ENCODE measurements around the gene PRKCD.

The PRKCD gene

DNA sequence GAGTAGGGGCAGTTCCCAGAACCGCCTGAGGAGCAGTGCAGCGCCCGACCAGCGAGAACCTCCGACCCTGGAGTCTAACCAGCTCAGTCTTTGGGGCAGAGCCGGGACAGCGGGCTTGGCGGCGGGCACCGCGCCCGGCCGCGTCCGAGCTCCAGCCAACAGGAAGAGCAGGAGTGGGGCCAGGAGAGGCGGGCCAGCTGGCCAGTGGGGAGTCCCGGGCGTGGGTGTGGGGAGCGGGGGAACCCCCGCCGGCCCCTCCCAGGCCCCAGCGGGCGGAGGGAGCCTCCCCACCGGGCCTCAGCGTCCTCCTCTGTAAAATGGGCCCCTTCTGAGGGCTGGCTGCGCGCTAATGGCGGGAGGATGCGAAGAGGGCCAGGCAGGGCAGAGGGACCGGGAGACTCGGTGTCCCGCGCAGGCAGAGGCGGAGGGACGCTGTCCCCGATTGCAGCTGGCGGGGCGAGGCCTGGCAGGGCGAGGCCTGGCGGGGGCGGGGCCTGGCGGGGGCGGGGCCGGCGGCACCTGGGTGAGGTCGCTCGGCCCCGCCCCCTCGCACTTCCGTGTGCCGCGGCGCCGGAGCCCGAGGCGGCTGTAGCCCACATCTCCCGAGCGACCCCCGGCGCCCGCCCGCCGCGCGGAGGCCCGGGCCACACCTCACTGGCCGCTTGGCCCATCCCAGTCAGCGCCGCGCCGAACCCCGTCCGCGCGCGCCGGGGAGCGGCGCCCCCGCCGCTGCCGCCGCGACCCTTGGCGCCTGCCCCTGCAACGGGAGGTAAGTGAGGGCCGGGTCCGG lies at the start of gene PRKCD:
PRKCD (plus strand) TSS at position 550 of the 790 bp plus-strand sequence. CDS start 17,214 bp downstream, outside the sequence.
- DNase-seq (ENCODE audit: low spot score): peak; percentile 91

DNA sequence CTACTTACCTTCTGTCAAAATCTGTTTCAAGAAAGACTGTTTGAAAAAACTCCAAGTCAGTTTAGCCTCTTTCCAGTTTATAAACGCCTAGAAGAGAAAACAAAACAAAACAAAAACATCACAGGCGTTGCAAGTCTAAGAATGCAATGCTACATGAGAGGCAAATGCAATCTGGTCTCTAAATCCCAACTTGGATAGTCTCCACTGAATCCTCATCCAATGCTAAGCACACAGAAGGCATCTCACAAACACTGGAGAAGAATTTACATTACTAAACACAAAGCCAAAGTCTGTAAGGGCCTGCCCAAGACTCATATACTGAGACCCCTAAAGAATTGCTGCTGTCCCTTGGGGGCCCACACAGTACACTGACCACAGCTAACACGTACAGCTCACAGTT lies 49.2 kb upstream of the PRKCD start:
- no peak for DNase-seq (ENCODE audit: low spot score)

DNA sequence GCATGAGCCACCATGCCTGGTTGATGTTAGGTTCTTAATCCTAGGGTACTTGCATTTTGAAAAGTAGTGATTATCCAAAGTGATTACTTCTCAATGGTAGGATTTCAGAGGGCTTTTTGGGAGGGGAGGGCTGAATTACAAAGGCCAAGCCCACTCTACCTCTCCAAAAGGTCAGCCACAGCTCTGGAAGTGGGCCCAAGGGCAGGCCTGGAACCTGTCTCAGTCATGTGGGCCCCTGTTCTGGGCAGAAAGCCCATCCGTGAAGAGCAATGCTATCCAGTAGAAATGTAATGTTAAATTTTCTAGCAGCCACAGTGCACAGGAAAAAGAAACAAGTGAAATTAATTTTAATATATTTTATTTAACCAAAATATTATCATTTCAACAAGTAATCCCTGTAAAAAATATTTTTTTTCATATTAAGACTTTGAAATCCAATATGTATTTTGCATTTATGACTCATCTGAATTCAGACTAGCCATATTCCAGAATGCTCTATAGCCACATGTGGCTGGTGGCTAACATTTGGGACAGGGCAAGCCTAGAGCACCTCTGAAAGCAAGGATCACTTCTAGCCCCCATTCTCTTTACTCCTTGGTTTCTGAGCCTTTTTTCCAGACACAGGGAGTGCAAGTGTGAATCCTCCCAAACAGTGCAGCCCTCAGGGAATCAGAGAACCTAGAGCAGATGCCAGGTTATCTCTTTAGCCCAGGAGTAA lies 47.6 kb upstream of the PRKCD start:
- DNase-seq (ENCODE audit: low spot score): no peak

DNA sequence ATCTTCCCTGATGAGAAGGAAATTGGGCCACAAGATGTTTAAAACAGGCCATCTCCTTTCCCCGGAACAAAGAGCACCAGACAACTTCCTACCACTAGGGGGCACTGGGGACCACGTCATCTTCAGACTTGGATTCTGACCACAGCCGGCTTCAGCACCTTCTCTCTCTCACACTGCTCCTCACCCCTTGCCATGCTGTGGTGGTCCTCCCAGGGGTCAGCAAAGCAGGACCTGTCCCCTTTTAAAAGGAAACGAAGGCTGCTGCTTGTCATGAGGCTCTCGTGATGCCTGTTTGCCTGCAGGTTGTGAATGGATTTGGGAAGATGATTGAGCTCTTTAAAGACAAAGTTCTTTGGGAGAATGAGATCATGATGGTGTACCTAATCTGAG lies 47.0 kb upstream of the PRKCD start:
- DNase-seq (ENCODE audit: low spot score): peak; percentile 93

DNA sequence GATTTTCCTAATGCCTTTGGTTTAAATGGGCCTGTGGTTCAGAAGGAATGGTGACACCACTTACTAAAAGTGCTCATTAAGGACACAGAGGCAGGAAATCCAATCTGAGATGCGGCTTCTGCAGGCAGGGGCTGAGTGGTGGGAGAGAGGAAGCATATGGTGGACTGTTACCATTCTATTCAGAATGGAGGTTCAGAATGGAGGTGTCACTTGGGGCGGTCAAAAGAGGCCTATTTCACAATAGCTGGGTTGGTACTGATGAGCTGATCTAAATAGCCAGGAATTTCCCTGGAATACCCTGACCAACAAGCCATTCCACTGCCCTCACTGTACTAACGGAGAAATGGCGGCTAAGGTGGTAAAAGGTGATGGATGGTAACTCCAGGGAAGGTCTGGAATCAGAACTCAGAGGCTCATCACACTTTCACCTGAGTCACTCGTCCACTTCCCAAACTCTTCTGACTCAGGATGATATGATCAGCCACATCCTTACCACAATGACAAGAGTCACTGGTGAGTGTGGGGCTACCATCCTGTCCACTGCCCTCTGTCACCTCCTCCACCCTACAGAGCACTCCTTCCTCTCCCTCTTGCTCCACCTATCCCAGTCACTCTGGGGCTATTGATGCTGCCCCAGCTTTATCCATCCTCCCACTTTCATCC lies 46.5 kb upstream of the PRKCD start:
- DNase-seq (ENCODE audit: low spot score): no peak

DNA sequence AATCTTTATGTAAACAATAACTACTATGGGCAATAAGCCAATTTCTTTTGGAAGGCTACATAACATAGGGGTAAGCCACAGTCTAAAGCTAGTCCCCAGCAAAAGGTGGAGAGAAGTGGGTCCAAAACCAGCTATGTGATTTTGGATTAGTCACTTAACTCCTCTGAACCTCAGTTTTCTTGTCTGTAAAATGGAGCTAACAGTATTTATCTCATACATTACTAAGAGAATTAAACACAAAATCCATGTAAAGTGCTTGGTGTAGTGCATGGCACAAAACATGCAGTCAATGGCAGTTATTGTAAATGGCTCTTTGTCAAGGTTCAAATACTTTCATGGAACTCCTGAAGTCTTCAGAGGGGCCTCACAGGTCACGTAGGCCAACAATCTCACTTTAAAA lies 44.1 kb upstream of the PRKCD start:
- no peak for DNase-seq (ENCODE audit: low spot score)

DNA sequence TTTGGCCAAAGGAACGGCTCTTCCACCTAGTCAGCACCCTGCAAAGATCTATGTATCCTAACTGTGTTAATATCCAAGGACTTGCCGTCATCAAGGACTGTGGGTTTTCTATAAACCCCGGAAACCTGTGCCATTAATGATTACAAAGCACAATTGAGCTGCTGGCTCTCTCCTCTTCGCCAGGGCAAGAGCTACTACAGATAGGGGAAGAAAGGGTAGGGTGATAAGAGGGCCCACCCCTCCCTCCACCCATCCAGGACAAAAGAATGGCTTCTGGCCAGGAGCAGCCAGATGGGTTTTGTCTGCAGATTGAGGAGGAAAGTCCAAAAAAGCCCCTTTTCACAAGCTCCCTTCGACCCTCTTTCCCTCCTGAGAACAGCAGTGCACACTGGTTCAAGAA lies 40.7 kb upstream of the PRKCD start:
- DNase-seq (ENCODE audit: low spot score): no peak

DNA sequence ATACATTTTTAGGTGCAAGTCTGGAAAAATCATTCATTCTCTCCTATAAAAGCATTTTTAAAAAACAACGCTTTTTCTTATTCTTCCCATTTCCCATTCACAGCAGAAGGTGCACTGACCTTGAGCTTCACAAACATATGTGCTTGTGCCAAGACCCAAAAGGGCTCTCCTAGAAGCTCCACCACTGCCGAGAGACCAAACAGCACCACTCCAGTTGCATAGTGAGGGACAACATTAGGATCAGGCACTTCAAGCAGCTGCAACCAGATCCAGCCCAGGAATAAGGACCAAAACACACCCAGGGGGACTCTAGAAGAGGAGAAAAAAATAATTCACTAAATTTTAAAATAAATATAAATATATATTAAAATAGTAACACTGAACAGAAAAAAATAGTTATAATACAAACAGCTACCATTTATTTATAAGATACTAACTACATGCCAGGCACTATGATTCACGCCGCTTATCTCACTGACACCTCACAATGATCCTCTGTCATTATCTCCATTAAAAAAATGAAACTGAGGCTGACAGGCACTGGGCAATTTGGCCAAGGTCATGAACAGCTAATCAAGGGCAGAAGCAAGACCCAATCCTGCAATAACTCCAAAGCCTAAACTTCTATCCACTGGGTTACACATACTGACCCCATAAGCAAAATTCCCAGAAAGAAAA lies 38.6 kb upstream of the PRKCD start:
- DNase-seq (ENCODE audit: low spot score): no peak

DNA sequence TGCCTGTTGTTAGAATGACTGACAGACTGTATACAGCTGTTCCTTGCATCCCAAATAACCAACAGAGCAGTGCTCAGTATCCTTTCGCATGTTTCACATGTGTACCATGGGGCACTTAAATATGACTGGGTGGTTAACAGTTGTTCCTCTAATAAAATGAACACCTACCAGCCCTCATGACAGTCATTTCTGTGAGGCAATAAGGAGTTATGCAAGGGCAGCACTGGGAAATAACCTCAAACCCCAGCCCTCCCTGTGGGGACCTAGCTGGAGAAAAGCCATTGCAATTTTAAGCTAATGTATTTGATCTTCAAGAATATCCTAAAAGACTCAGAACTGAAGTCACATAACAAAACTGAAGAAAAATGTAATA lies 38.1 kb upstream of the PRKCD start:
- DNase-seq (ENCODE audit: low spot score): no peak

DNA sequence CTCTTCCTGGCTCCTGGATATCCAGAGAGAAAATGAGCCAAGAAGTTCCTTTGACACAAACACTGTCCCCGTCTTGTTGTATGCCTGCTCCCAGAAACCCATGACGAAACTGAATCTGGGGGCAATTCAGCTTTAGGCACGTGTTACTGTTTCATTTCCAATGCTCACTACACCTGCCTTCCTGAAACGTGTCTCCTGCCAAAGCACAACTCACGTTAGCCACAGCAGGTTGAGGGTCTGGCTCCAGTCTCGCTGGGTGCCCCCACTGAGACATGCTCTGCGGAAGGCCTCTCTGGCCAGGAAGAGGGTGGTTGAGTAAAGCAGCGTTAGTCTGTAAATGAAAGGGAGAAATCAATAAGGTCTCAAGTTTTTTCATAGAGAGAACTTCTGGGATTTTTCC lies 37.5 kb upstream of the PRKCD start:
- no peak for DNase-seq (ENCODE audit: low spot score)

DNA sequence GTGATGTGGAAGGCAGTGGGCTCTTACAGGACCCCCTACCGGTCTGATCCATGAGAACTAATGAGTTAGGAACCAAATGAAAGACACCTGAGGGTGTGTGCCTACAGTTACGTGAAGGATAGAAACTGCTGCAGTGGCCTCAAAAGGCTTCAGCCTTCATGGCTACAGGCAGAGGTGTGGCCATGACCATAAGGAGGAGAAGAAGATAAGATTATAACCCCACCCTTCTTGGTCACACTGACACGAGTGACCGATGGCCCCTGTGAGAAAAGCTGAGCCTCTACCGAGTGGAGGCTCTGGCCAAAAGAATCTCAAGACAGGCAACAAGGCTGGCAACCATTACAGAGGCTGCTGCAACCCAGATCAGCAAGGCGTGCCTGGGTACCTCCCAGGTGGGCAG lies 37.1 kb upstream of the PRKCD start:
- DNase-seq (ENCODE audit: low spot score): no peak

DNA sequence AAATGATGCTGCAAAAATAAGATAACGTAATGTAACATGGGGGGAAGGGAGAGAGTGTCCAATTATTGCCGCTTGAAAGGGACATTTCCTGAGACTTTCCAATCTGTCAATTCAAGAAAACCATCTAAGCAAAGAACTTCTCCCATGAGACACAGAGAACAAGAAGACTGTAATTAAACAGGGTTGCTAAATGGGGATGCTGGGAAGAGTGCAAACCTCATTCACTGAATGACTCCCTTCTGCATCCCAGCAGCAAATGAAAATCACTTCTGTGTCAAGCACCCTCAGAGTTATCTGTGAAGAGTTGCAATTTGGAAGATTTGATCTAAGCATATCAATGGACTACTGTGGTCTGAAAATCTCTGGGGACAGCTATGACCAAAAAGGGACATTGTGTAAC lies 34.4 kb upstream of the PRKCD start:
- no peak for DNase-seq (ENCODE audit: low spot score)

DNA sequence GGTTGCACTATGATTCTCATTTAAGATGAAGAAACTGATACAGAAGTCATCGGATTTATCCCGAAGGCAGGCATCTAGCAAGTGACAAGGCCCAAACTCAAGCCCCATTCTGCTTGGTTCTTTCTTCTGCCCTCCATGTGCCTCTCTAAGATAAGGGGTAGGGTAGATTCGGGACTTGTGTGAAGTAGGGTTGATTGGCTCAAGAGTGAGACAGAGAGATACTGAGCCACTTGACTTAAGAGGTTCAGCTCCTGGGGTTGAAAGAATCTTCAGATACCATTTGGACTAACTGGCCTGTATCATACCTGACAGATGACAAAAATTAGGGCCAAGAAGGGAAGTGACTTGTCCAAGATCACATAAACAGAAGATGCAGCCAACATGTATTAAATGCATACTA lies 31.7 kb upstream of the PRKCD start:
- no peak for DNase-seq (ENCODE audit: low spot score)

DNA sequence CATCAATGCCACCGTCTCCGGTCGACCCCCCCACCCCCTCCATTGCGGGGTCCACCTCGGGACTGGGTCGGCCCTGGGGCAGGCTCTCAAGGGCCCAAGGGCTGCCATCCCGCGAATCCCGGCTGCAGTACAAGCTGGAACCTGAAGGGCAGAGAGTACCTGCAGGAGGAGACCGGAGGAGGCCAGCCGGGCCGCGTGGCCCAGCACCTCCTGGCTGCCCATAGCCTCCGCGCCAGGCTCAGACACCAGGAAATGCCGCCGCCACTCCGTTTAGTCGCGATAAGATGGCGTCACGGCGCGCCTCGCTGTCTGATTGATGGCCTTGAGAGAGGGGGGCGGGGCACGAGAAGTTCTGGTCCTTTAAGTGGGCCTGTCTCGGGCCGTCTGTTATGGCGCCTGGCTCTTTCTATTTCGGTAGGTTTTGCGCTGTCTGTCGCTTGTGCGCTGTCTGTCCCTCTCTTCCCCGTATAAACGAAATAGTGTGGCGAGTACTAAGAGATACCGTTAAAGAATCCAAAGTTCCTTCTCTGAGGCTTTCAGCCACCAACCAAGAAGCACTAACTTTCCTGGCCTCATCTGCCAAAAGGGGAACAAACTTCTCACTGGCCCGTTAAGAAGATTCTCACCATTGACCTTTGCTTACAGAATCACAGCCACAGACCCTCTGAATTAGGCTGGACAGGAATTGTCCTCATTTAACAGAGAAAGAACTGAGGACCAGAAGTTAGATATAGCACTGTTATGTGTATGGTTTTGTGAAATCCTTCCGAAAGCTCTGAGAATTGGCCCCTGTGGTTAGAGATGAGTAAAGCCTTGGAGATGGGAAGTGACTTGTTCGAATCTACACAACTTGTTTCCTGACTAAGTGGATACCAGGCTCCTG lies 30.6 kb upstream of the PRKCD start, which contains the start of gene RFT1:
RFT1 (minus strand) TSS at position 257 of the 883 bp plus-strand sequence; CDS start at position 222, 35 bp downstream.
- peak; percentile 91 for DNase-seq (ENCODE audit: low spot score)

DNA sequence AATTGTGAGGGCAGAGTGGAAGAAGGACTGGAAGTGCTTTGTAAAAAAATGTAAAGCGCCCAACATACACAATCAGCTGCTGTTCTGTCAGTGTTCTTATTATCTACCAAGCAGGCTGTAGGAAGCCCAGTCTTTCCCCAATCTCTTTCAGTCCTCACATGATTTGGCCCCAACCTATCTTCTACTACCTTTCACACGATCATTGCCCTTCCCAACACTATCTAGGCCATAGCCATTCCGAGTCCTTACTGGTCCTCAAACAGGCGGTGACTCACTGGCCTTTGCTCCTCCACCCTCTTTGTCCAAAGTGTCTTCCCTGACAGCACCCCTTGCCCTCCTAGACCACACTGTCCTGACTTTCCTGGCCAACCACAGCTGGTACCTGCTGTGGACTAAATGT lies 29.9 kb upstream of the PRKCD start:
- DNase-seq (ENCODE audit: low spot score): no peak

DNA sequence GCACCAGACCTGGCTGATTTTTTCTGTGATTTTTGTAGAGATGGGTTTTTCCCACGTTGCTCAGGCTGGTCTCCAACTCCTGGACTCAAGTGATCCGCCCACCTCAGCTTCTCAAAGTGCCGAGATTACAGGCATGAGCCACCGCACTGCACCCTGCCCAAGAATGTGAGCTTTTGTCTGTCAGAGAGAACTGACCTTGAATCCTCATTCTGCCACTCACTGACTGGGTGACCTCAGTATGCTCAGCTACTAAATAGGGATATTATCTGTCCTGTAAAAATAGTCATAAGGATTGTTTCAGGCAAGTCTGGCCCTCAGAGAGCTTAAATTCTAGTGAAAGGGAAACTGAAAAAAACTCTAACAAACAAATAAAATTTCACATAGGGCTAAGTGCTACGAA lies 28.7 kb upstream of the PRKCD start:
- no peak for DNase-seq (ENCODE audit: low spot score)

DNA sequence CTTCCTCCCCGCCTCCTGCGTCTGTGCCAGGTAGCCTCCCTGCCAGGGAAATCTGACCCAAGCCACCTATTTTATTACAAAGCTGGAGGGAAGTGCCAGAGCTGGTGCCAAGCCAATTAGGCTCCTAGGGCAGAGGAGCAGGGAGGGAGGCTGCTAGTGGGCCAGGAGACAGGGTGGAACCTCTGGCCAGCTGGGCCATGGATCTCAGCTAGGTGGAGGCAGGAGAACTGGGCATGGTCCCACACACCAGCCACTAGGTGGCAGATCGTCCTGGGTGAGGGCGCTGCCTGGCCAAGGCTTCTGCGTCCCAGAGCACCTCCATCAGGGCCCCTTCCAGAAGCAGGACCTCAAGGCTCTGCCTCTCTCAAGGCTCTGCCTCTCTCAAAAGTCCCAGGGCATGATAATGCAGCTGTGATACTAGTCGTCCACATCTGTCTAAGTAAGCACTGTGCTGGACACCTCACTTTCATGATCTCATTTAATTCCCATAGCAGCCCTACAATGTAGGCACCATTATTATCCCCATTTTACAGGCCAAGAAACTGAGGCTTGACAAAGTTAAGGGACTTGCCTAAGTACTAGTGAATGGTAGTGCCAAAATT lies 26.3 kb upstream of the PRKCD start:
- peak; percentile 82 for DNase-seq (ENCODE audit: low spot score)

DNA sequence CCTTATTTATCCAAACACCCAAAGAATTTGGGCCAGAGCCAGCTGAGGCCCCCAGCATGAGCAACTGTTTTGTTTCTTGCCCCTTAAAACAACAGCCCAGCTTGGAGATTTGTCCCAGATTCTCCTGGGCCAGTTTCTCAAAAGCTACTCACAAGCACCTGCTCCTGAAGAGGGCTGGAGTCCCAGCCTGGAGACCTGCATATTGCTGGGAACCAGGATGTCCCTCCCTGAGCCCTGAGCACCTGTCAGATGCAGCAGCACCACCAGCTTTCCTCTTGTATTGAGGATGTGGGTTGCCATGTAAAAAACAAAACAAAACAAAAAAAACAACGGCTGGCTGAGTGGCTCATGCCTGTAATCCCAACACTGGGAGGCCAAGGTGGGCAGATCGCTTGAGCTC lies 23.8 kb upstream of the PRKCD start:
- DNase-seq (ENCODE audit: low spot score): no peak

DNA sequence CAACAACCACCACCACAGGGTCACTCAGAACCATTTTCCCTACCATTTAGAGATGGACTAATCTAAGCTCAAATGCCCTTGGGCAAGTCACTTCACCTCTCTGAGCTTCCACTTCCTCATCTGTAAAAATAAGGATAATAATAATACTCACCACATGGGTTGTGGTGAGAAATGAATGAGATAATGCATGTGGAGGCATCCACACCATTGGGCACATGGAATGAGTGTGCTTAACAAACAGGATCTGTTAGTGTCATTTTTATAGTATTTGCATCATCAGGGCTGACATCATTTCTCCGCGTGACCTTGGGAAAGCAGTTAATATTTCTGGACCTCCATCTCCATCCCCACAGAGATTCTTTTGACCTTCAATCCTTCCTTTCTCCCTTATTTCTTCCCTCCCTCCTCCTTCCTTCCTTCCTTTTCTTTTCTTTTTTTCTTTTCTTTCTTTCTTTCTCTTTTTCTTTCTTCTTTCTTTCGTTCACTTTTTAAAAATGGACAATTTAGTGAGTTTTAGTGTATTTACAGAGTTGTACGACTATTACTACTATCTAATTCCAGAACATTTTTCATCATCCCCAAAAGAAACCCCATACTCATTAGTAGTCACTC lies 23.1 kb upstream of the PRKCD start:
- DNase-seq (ENCODE audit: low spot score): no peak
